Measurements from ENCODE around the gene IL12A.

Gene IL12A

DNA sequence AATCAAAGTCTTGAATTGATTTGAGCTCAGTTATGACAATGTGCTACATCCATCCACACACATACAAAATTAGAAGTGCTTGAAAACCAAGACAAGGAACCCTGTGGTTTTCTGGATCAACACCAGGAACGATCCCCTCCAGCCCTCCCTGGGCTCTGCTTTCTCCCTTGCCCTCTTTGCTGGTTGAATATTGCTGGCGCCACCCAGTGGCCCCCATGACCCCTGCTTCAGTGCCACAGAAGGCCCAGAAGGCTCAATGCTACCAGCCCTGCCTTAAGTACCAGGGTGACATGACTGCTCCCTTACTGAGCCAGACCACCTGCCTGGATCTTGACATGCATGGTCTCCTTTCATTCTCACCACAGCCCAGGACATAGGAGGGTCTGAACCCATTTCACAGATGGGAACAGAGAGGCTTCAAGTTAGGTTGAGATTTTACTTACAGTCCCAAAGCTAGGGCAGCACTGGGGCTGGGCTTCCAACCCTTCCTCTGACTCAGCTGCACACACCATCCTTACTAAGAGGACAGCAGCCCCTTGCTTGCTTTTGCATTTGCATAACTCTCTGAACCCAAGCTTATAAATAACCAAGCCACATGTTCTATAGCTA is 15.0 kb downstream of the IL12A start:
- TF ChIP-seq TCF4 (CRISPR knock-in tag; IDR thresholded peaks at IDR 0.05; ENCODE audit: borderline replicate concordance) (no peak), ESRRG (CRISPR knock-in tag; IDR thresholded peaks at IDR 0.05) (no peak), ZC3H10 (CRISPR knock-in tag; IDR thresholded peaks at IDR 0.05) (no peak), CSDC2 (CRISPR knock-in tag; IDR thresholded peaks at IDR 0.05) (no peak), SNAI2 (CRISPR knock-in tag; IDR thresholded peaks at IDR 0.05) (no peak), ZFP3 (CRISPR knock-in tag; IDR thresholded peaks at IDR 0.05) (no peak), ZNF565 (CRISPR knock-in tag; conservative IDR thresholded peaks at IDR 0.05; ENCODE audit: low read depth) (no peak), ZFP30 (CRISPR knock-in tag; IDR thresholded peaks at IDR 0.05) (no peak), RARB (CRISPR knock-in tag; IDR thresholded peaks at IDR 0.05) (no peak), OSR1 (CRISPR knock-in tag; IDR thresholded peaks at IDR 0.05) (no peak), TOX (CRISPR knock-in tag; IDR thresholded peaks at IDR 0.05; ENCODE audit: borderline replicate concordance) (no peak), GLIS3 (CRISPR knock-in tag; IDR thresholded peaks at IDR 0.05) (no peak), ARNTL (CRISPR knock-in tag; IDR thresholded peaks at IDR 0.05; ENCODE audit: borderline replicate concordance, low read depth) (no peak), BACH2 (CRISPR knock-in tag; IDR thresholded peaks at IDR 0.05; ENCODE audit: borderline replicate concordance) (no peak)
- TF ChIP-seq, protein P1, sequence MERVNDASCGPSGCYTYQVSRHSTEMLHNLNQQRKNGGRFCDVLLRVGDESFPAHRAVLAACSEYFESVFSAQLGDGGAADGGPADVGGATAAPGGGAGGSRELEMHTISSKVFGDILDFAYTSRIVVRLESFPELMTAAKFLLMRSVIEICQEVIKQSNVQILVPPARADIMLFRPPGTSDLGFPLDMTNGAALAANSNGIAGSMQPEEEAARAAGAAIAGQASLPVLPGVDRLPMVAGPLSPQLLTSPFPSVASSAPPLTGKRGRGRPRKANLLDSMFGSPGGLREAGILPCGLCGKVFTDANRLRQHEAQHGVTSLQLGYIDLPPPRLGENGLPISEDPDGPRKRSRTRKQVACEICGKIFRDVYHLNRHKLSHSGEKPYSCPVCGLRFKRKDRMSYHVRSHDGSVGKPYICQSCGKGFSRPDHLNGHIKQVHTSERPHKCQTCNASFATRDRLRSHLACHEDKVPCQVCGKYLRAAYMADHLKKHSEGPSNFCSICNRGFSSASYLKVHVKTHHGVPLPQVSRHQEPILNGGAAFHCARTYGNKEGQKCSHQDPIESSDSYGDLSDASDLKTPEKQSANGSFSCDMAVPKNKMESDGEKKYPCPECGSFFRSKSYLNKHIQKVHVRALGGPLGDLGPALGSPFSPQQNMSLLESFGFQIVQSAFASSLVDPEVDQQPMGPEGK (CRISPR knock-in tag; IDR thresholded peaks at IDR 0.05; ENCODE audit: borderline replicate concordance), result no peak
- peak; percentile 92 for ATAC-seq

DNA sequence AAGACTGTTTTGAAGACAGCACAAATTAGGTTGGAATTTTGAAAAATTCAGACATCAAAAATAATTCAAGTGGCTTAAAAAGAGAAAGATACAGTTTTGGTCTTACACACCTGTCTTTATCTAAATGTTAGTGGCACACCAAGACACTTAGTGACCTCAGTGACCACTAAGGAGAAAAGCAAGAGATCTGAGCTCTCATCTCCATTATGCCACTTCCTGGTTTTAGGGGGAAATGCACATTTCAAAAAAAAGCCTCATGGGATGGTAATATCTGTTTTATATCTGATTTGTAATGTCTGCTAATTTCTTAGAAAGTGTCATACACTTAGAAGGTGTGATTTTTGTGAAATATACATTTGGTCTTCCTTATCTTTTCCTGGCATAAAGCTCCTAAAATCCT is 16.4 kb downstream of the IL12A start:
- TF ChIP-seq, protein P1 (CRISPR knock-in tag; IDR thresholded peaks at IDR 0.05; ENCODE audit: borderline replicate concordance), result no peak
- TF ChIP-seq, protein P2, sequence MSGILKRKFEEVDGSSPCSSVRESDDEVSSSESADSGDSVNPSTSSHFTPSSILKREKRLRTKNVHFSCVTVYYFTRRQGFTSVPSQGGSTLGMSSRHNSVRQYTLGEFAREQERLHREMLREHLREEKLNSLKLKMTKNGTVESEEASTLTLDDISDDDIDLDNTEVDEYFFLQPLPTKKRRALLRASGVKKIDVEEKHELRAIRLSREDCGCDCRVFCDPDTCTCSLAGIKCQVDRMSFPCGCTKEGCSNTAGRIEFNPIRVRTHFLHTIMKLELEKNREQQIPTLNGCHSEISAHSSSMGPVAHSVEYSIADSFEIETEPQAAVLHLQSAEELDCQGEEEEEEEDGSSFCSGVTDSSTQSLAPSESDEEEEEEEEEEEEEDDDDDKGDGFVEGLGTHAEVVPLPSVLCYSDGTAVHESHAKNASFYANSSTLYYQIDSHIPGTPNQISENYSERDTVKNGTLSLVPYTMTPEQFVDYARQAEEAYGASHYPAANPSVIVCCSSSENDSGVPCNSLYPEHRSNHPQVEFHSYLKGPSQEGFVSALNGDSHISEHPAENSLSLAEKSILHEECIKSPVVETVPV (CRISPR knock-in tag; IDR thresholded peaks at IDR 0.05), result no peak
- TF ChIP-seq TCF4 (CRISPR knock-in tag; IDR thresholded peaks at IDR 0.05; ENCODE audit: borderline replicate concordance) (no peak), ZFP30 (CRISPR knock-in tag; IDR thresholded peaks at IDR 0.05) (no peak), TOX (CRISPR knock-in tag; IDR thresholded peaks at IDR 0.05; ENCODE audit: borderline replicate concordance) (no peak), ESRRG (CRISPR knock-in tag; IDR thresholded peaks at IDR 0.05) (no peak), ZFP3 (CRISPR knock-in tag; IDR thresholded peaks at IDR 0.05) (no peak), ARNTL (CRISPR knock-in tag; IDR thresholded peaks at IDR 0.05; ENCODE audit: borderline replicate concordance, low read depth) (no peak), RARB (CRISPR knock-in tag; IDR thresholded peaks at IDR 0.05) (no peak), GLIS3 (CRISPR knock-in tag; IDR thresholded peaks at IDR 0.05) (no peak), OSR1 (CRISPR knock-in tag; IDR thresholded peaks at IDR 0.05) (no peak), ZNF565 (CRISPR knock-in tag; conservative IDR thresholded peaks at IDR 0.05; ENCODE audit: low read depth) (no peak), PPARA (CRISPR knock-in tag; IDR thresholded peaks at IDR 0.05; ENCODE audit: borderline replicate concordance) (no peak), BACH2 (CRISPR knock-in tag; IDR thresholded peaks at IDR 0.05; ENCODE audit: borderline replicate concordance) (no peak), ISL1 (CRISPR knock-in tag; IDR thresholded peaks at IDR 0.05) (no peak), CSDC2 (CRISPR knock-in tag; IDR thresholded peaks at IDR 0.05) (no peak), ZNF70 (CRISPR knock-in tag; IDR thresholded peaks at IDR 0.05) (no peak), SNAI2 (CRISPR knock-in tag; IDR thresholded peaks at IDR 0.05) (no peak)
- TF ChIP-seq, protein P3, sequence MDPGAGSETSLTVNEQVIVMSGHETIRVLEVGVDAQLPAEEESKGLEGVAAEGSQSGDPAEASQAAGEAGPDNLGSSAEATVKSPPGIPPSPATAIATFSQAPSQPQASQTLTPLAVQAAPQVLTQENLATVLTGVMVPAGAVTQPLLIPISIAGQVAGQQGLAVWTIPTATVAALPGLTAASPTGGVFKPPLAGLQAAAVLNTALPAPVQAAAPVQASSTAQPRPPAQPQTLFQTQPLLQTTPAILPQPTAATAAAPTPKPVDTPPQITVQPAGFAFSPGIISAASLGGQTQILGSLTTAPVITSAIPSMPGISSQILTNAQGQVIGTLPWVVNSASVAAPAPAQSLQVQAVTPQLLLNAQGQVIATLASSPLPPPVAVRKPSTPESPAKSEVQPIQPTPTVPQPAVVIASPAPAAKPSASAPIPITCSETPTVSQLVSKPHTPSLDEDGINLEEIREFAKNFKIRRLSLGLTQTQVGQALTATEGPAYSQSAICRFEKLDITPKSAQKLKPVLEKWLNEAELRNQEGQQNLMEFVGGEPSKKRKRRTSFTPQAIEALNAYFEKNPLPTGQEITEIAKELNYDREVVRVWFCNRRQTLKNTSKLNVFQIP (CRISPR knock-in tag; IDR thresholded peaks at IDR 0.05; ENCODE audit: borderline replicate concordance, low read depth), result no peak
- TF ChIP-seq, protein P4, sequence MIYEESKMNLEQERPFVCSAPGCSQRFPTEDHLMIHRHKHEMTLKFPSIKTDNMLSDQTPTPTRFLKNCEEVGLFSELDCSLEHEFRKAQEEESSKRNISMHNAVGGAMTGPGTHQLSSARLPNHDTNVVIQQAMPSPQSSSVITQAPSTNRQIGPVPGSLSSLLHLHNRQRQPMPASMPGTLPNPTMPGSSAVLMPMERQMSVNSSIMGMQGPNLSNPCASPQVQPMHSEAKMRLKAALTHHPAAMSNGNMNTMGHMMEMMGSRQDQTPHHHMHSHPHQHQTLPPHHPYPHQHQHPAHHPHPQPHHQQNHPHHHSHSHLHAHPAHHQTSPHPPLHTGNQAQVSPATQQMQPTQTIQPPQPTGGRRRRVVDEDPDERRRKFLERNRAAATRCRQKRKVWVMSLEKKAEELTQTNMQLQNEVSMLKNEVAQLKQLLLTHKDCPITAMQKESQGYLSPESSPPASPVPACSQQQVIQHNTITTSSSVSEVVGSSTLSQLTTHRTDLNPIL (CRISPR knock-in tag; IDR thresholded peaks at IDR 0.05; ENCODE audit: low read depth), result no peak
- no peak for ATAC-seq
